ENCODE measurements around the gene CAMK2G. TPM values are rescaled to one million over a fixed set of nuclear protein-coding genes. Genes with fewer than 3 reads are reported as not detected.

Gene CAMK2G
- total and polyA plus RNA-seq, 5 donors from 2014 or later = 4.3 to 58.8 (median 4.9) TPM

- no peak overlapping the region for H3K4me3 ChIP-seq (ENCODE audit: low read depth, low read length)
- no peak overlapping the region for H3K27ac ChIP-seq (ENCODE audit: insufficient read depth, low read length, poor library complexity, severe bottlenecking)
- H3K36me3 ChIP-seq (ENCODE audit: control insufficient read depth, insufficient read depth, low read length) = peaks cover 51% of the 10 kb centered on the region
- ATAC-seq (ENCODE audit: low read depth in 2 of 2) (no peak), DNase-seq (no peak)
- H3K9me3 ChIP-seq (ENCODE audit: control insufficient read depth in 2 of 2, low read length in 2 of 2) = no peaks in the 10 kb centered on the region
- Mint-ChIP-seq H3K4me3 (no peak overlapping the region), H3K9me3 (no peaks in the 10 kb centered on the region), H3K36me3 (peaks cover 40% of the 10 kb centered on the region), H3K27ac (peak overlapping the region in 1 of 3 donors; percentile 50), H3K27me3 (no peaks in the 10 kb centered on the region), H3K4me1 (peaks cover 0 to 10% (median 0%) of the 10 kb centered on the region in 4 donors)
- H3K4me1 ChIP-seq (ENCODE audit: control insufficient read depth, insufficient read depth, low read length, poor library complexity, severe bottlenecking) = no peaks in the 10 kb centered on the region
- no peaks in the 10 kb centered on the region for H3K27me3 ChIP-seq (ENCODE audit: control insufficient read depth, insufficient read depth, low read length)
These were observed 57.2 kb downstream of the CAMK2G start for GRCh38 chr10:73816917-73817729.

DNA sequence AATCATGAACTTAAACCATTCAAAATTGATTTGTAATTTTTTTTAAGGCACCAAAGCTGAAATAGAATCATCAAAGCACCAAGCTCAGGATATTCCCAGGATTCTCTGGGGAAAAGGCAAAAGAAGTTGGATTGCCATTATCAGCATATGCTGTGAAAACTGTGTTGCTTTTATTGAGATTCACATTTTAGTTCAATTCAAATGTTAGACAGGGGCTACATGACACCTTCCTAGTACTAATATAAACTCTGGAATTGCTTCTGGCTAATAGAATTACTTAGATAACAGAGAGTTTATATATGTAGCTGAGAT, 58.7 kb downstream of the CAMK2G start:
- Mint-ChIP-seq H3K27ac (peak overlapping the region in 1 of 3 donors; percentile 21), H3K36me3 (peaks cover 36% of the 10 kb centered on the region), H3K4me3 (no peak overlapping the region), H3K27me3 (no peaks in the 10 kb centered on the region), H3K4me1 (peaks cover 0 to 8% (median 0%) of the 10 kb centered on the region in 4 donors), H3K9me3 (no peaks in the 10 kb centered on the region)
- no peak overlapping the region for H3K4me3 ChIP-seq (ENCODE audit: low read depth, low read length)
- H3K4me1 ChIP-seq (ENCODE audit: control insufficient read depth, insufficient read depth, low read length, poor library complexity, severe bottlenecking) = peaks cover 2% of the 10 kb centered on the region
- DNase-seq (no peak), ATAC-seq (ENCODE audit: low read depth in 2 of 2) (no peak)
- H3K9me3 ChIP-seq (ENCODE audit: control insufficient read depth in 2 of 2, low read length in 2 of 2) = no peaks in the 10 kb centered on the region
- peaks cover 41% of the 10 kb centered on the region for H3K36me3 ChIP-seq (ENCODE audit: control insufficient read depth, insufficient read depth, low read length)
- no peak overlapping the region for H3K27ac ChIP-seq (ENCODE audit: insufficient read depth, low read length, poor library complexity, severe bottlenecking)
- H3K27me3 ChIP-seq (ENCODE audit: control insufficient read depth, insufficient read depth, low read length) = no peaks in the 10 kb centered on the region

DNA sequence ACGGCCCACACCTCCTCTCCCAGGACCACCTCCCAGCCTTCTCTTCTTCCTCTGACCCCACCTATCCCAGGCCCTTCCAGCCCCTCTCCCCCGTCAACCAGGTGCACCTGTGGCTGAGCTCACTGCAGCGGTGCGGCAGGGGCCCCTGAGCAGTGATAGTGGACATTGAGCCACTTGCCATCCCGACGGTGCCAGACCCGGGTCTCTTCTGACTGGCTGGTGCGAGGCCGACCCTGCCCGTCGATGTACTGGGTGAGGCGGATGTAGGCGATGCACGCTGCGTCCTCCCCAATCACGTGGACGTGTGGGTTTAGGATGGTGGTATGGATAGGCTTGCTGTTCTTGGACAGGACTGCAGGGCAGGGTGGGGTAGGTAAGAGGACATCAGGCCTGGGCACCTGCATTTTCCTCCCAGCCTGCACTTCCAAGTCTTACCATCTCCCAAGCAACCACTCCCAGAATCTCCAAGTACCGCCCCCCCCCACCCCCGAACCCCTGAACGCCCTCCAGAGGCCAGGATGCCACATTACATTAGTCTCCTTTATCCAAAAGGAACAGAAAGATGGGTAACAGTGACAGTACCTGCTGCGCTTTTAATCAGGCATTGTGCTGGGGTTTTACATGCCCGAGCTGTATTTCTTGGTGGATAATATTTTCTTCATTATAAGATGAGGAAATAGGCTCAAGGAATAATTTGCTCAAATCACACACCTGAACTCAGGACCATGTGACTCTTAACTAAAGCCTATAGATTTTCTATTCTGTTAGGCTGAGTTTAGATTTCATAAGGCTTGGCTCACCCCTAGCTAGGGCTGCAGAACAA, 59.2 kb downstream of the CAMK2G start:
- Histone ChIP-seq H3K36me3 (ENCODE audit: control insufficient read depth, insufficient read depth, low read length) (peaks cover 41% of the 10 kb centered on the region), H3K27ac (ENCODE audit: insufficient read depth, low read length, poor library complexity, severe bottlenecking) (no peak overlapping the region), H3K4me3 (ENCODE audit: low read depth, low read length) (no peak overlapping the region), H3K4me1 (ENCODE audit: control insufficient read depth, insufficient read depth, low read length, poor library complexity, severe bottlenecking) (peaks cover 8% of the 10 kb centered on the region), H3K9me3 (ENCODE audit: control insufficient read depth in 2 of 2, low read length in 2 of 2) (no peaks in the 10 kb centered on the region), H3K27me3 (ENCODE audit: control insufficient read depth, insufficient read depth, low read length) (no peaks in the 10 kb centered on the region)
- no peak for ATAC-seq (ENCODE audit: low read depth in 2 of 2)
- peaks cover 0 to 14% (median 5%) of the 10 kb centered on the region in 4 donors for H3K4me1 Mint-ChIP-seq
- no peaks in the 10 kb centered on the region for H3K9me3 Mint-ChIP-seq
- H3K27me3 Mint-ChIP-seq = no peaks in the 10 kb centered on the region
- peak overlapping the region in 1 of 3 donors; percentile 21 for H3K27ac Mint-ChIP-seq
- no peak overlapping the region for H3K4me3 Mint-ChIP-seq
- no peak for DNase-seq
- peaks cover 39% of the 10 kb centered on the region for H3K36me3 Mint-ChIP-seq

- H3K9me3 ChIP-seq (ENCODE audit: control insufficient read depth in 2 of 2, low read length in 2 of 2) = no peaks in the 10 kb centered on the region
- Mint-ChIP-seq H3K4me3 (no peak overlapping the region), H3K4me1 (peaks cover 0 to 21% (median 10%) of the 10 kb centered on the region in 4 donors), H3K9me3 (no peaks in the 10 kb centered on the region), H3K36me3 (peaks cover 39% of the 10 kb centered on the region), H3K27ac (no peak overlapping the region), H3K27me3 (no peaks in the 10 kb centered on the region)
- peaks cover 41% of the 10 kb centered on the region for H3K36me3 ChIP-seq (ENCODE audit: control insufficient read depth, insufficient read depth, low read length)
- peaks cover 14% of the 10 kb centered on the region for H3K4me1 ChIP-seq (ENCODE audit: control insufficient read depth, insufficient read depth, low read length, poor library complexity, severe bottlenecking)
- ATAC-seq (ENCODE audit: low read depth in 2 of 2) = no peak
- H3K4me3 ChIP-seq (ENCODE audit: low read depth, low read length) = no peak overlapping the region
- no peak for DNase-seq
- H3K27me3 ChIP-seq (ENCODE audit: control insufficient read depth, insufficient read depth, low read length) = no peaks in the 10 kb centered on the region
- no peak overlapping the region for H3K27ac ChIP-seq (ENCODE audit: insufficient read depth, low read length, poor library complexity, severe bottlenecking)
These were observed 60.0 kb downstream of the CAMK2G start for GRCh38 chr10:73814276-73814895.

DNA sequence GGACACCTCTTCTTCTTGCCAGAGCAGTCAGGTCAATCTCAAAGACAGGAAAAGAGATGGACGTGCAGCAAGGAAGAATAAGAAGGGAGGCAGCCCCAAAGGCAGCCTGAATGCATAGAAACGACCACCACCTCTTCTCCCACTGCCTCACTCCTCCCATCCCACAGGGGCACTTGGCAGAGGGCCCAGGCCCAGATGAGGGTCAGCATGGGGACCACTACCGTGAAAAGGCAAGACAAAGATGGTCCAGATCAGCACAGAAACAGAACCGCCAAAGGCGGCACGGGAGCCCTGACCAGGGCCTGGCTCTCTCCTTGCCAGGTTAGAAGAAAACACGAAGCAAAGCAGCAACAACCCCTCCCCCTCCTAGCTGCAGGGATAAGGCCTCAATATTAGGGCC, 61.0 kb downstream of the CAMK2G start:
- Mint-ChIP-seq H3K9me3 (no peaks in the 10 kb centered on the region), H3K27me3 (no peaks in the 10 kb centered on the region), H3K36me3 (peaks cover 47% of the 10 kb centered on the region), H3K27ac (peak overlapping the region in 2 of 3 donors; percentile 51 to 79), H3K4me1 (peaks cover 0 to 32% (median 20%) of the 10 kb centered on the region in 4 donors), H3K4me3 (peak overlapping the region in 2 of 4 donors; percentile 71 to 79)
- no peak for ATAC-seq (ENCODE audit: low read depth in 2 of 2)
- Histone ChIP-seq H3K9me3 (ENCODE audit: control insufficient read depth in 2 of 2, low read length in 2 of 2) (no peaks in the 10 kb centered on the region), H3K36me3 (ENCODE audit: control insufficient read depth, insufficient read depth, low read length) (peaks cover 47% of the 10 kb centered on the region), H3K4me3 (ENCODE audit: low read depth, low read length) (no peak overlapping the region), H3K27me3 (ENCODE audit: control insufficient read depth, insufficient read depth, low read length) (no peaks in the 10 kb centered on the region), H3K27ac (ENCODE audit: insufficient read depth, low read length, poor library complexity, severe bottlenecking) (no peak overlapping the region), H3K4me1 (ENCODE audit: control insufficient read depth, insufficient read depth, low read length, poor library complexity, severe bottlenecking) (peaks cover 16% of the 10 kb centered on the region)
- no peak for DNase-seq

- peaks cover 1% of the 10 kb centered on the region for H3K27me3 Mint-ChIP-seq
- peaks cover 22% of the 10 kb centered on the region for H3K4me1 ChIP-seq (ENCODE audit: control insufficient read depth, insufficient read depth, low read length, poor library complexity, severe bottlenecking)
- no peak overlapping the region for H3K4me3 ChIP-seq (ENCODE audit: low read depth, low read length)
- H3K9me3 ChIP-seq (ENCODE audit: control insufficient read depth in 2 of 2, low read length in 2 of 2) = no peaks in the 10 kb centered on the region
- no peaks in the 10 kb centered on the region for H3K9me3 Mint-ChIP-seq
- H3K27ac ChIP-seq (ENCODE audit: insufficient read depth, low read length, poor library complexity, severe bottlenecking) = peak overlapping the region; percentile 60
- H3K36me3 Mint-ChIP-seq = peaks cover 44% of the 10 kb centered on the region
- H3K4me1 Mint-ChIP-seq = peaks cover 0 to 39% (median 23%) of the 10 kb centered on the region in 4 donors
- H3K27me3 ChIP-seq (ENCODE audit: control insufficient read depth, insufficient read depth, low read length) = no peaks in the 10 kb centered on the region
- peak overlapping the region; percentile 52 to 87 (median 79) for H3K27ac Mint-ChIP-seq
- ATAC-seq (ENCODE audit: low read depth in 2 of 2) (no peak), DNase-seq (no peak)
- H3K4me3 Mint-ChIP-seq = peak overlapping the region in 3 of 4 donors; percentile 56 to 79 (median 71)
- H3K36me3 ChIP-seq (ENCODE audit: control insufficient read depth, insufficient read depth, low read length) = peaks cover 47% of the 10 kb centered on the region
These were observed 61.7 kb downstream of the CAMK2G start for GRCh38 chr10:73812657-73813056.

GRCh38 chr10:73810735-73811465, 63.5 kb downstream of the CAMK2G start:
- H3K27ac Mint-ChIP-seq = peak overlapping the region; percentile 93 to 98 (median 94)
- no peaks in the 10 kb centered on the region for H3K27me3 ChIP-seq (ENCODE audit: control insufficient read depth, insufficient read depth, low read length)
- H3K4me3 Mint-ChIP-seq = peak overlapping the region; percentile 88 to 96 (median 93)
- H3K4me1 ChIP-seq (ENCODE audit: control insufficient read depth, insufficient read depth, low read length, poor library complexity, severe bottlenecking) = peaks cover 38% of the 10 kb centered on the region
- H3K27me3 Mint-ChIP-seq = peaks cover 4% of the 10 kb centered on the region
- peaks cover 45% of the 10 kb centered on the region for H3K36me3 Mint-ChIP-seq
- H3K36me3 ChIP-seq (ENCODE audit: control insufficient read depth, insufficient read depth, low read length) = peaks cover 51% of the 10 kb centered on the region
- peak overlapping the region; percentile 92 for H3K27ac ChIP-seq (ENCODE audit: insufficient read depth, low read length, poor library complexity, severe bottlenecking)
- ATAC-seq (ENCODE audit: low read depth in 2 of 2) (peak; percentile 11 to 20), DNase-seq (peak; percentile 55 to 73 (median 72))
- peak overlapping the region; percentile 89 for H3K4me3 ChIP-seq (ENCODE audit: low read depth, low read length)
- no peaks in the 10 kb centered on the region for H3K9me3 Mint-ChIP-seq
- H3K4me1 Mint-ChIP-seq = peaks cover 0 to 56% (median 38%) of the 10 kb centered on the region in 4 donors
- H3K9me3 ChIP-seq (ENCODE audit: control insufficient read depth in 2 of 2, low read length in 2 of 2) = no peaks in the 10 kb centered on the region

Data from CD4-positive, CD25-positive, alpha-beta regulatory T cell (primary cell).